IPS-18a (cell line): Measurements from ENCODE around the gene GMPR.
A peak's percentile ranks its signal among the peaks of the same experiment; 100 is the strongest.

Experiments
- H3K27ac ChIP-seq: one replicate; pipeline ENCODE4 v1.5.1; 2013; ENCODE audit warnings: low read length
- H3K27me3 ChIP-seq: one replicate; pipeline ENCODE4 v1.6.1; 2013; ENCODE audit warnings: mild to moderate bottlenecking, low read length; ENCODE audit not compliant: control insufficient read depth, insufficient read depth
- H3K36me3 ChIP-seq: one replicate; pipeline ENCODE4 v1.6.1; 2013; ENCODE audit warnings: low read depth, low read length; ENCODE audit not compliant: control insufficient read depth
- H3K4me1 ChIP-seq: one replicate; pipeline ENCODE4 v1.6.1; 2013; ENCODE audit warnings: low read depth, low read length; ENCODE audit not compliant: control insufficient read depth
- H3K4me3 ChIP-seq: one replicate; pipeline ENCODE4 v1.5.1; 2013; ENCODE audit warnings: low read length
- H3K9ac ChIP-seq: one replicate; pipeline ENCODE4 v1.6.1; 2013; ENCODE audit warnings: mild to moderate bottlenecking, low read length, moderate library complexity
- H3K9me3 ChIP-seq: one replicate; pipeline ENCODE4 v1.6.1; 2013; ENCODE audit warnings: low read depth, low read length; ENCODE audit not compliant: control insufficient read depth

Gene GMPR

GRCh38 chr6:16295471-16295870 is 57.1 kb downstream of the GMPR start:
- Histone ChIP-seq H3K4me1 (no peaks in the 10 kb centered on the region), H3K36me3 (no peaks in the 10 kb centered on the region), H3K9me3 (no peaks in the 10 kb centered on the region), H3K27me3 (no peaks in the 10 kb centered on the region), H3K4me3 (no peak overlapping the region), H3K27ac (no peak overlapping the region), H3K9ac (no peak overlapping the region)

DNA sequence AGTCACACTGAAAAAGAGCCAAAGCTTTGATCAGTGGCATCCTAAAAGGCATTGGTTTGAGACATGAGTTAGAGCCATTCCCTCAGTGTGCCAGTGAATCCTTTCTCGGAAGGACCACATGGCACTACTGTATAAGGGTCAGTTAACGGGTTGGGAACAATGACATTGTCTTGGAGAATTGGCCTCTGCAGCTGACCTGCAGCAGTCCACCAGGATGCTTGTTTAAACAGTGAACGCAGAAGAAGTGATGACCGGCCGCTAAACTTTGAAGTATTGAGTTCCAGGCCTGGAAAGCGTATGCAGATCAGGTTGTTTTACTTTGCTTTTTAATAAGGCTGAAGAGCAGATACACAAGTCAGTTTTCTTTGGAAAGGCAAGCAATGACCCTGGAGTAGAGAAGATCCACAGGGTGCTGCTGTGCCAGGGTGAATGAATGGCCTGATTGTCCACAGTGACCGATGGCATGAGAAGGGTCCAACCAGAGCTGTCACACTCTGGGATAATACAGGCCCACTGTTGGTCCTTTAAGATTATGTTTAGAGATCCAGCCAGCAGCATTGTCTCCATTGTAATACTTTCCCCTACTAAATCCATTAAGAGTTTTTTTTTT is 57.8 kb downstream of the GMPR start:
- H3K4me1 ChIP-seq: no peaks in the 10 kb centered on the region
- no peak overlapping the region for H3K9ac ChIP-seq
- H3K4me3 ChIP-seq: no peak overlapping the region
- no peaks in the 10 kb centered on the region for H3K27me3 ChIP-seq
- no peaks in the 10 kb centered on the region for H3K9me3 ChIP-seq
- no peak overlapping the region for H3K27ac ChIP-seq
- no peaks in the 10 kb centered on the region for H3K36me3 ChIP-seq

DNA sequence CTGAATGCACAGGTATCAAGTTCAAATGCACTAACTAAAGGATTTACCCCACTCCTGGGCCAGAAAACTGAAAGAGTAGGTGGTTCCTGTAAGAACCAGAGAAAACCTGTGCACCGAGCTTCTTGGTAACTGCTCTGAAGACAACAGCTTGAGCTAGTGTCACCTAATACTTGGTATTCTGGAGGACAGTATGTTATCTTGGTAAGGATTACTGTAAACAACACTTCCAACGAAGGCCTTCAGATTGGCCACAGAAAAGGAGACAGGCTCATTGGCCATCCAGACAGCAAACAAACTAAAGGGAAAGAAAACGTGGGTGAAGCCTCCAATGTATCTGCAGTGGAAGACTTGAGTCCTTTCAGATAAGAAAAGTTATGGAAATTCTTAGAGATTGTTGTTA is 61.5 kb downstream of the GMPR start:
- H3K4me1 ChIP-seq: peaks cover 21% of the 10 kb centered on the region
- no peak overlapping the region for H3K4me3 ChIP-seq
- no peaks in the 10 kb centered on the region for H3K36me3 ChIP-seq
- H3K27me3 ChIP-seq: peaks cover 29% of the 10 kb centered on the region
- no peaks in the 10 kb centered on the region for H3K9me3 ChIP-seq
- H3K9ac ChIP-seq: no peak overlapping the region
- no peak overlapping the region for H3K27ac ChIP-seq

DNA sequence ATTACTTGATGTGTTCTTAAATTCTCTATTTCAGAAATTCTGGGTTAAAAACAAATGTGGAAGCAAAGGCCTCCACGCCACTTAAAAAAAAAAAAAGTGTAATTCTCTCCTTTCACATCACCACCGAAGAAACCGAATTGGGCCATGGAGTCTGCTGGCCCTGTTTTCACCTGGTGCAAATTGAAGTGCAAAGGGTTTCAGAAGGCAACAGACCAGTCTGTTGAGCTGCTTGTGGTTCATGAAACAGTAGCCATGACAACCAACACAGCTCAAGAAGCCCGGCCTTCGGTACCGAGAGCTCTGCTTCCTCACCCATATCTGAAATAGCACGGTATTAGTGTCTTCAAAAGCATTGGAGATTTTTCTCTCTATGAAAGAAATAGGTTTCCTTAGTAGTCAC is 63.1 kb downstream of the GMPR start:
- Histone ChIP-seq H3K4me3 (no peak overlapping the region), H3K27ac (no peak overlapping the region), H3K4me1 (peaks cover 27% of the 10 kb centered on the region), H3K9ac (no peak overlapping the region), H3K36me3 (no peaks in the 10 kb centered on the region), H3K27me3 (peaks cover 45% of the 10 kb centered on the region), H3K9me3 (no peaks in the 10 kb centered on the region)

- Histone ChIP-seq H3K4me1 (peaks cover 32% of the 10 kb centered on the region), H3K9ac (no peak overlapping the region), H3K4me3 (peak overlapping the region; percentile 41), H3K27ac (no peak overlapping the region), H3K27me3 (peaks cover 52% of the 10 kb centered on the region), H3K36me3 (no peaks in the 10 kb centered on the region), H3K9me3 (no peaks in the 10 kb centered on the region)
Observed at GRCh38 chr6:16302721-16303552, 64.5 kb downstream of the GMPR start.

- Histone ChIP-seq H3K9ac (no peak overlapping the region), H3K4me3 (peak overlapping the region; percentile 20), H3K27ac (no peak overlapping the region), H3K27me3 (peaks cover 52% of the 10 kb centered on the region), H3K36me3 (no peaks in the 10 kb centered on the region), H3K4me1 (peaks cover 32% of the 10 kb centered on the region), H3K9me3 (no peaks in the 10 kb centered on the region)
Observed at GRCh38 chr6:16305246-16305725, 66.9 kb downstream of the GMPR start.

DNA sequence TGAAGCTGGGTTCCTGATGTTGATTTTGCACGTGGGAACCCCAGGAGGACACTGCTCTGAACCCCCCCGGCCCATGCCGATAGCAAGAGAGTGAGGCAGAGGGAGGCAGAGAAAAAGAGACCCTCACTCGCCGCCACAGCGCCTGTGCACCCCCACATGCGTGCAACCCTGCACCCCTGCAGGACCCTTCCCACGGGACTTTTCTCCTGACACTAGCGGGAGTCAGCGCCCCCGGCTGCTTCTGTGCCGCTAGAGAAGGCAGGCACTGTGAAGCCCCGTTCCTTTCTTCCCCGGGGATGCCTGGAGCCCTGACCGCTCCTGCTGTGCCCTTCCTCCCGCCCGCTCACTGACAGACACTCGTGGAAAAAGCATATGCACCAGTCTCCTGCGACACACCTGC is 67.4 kb downstream of the GMPR start:
- Histone ChIP-seq H3K27ac (no peak overlapping the region), H3K9me3 (no peaks in the 10 kb centered on the region), H3K4me1 (peaks cover 32% of the 10 kb centered on the region), H3K4me3 (peak overlapping the region; percentile 20), H3K36me3 (no peaks in the 10 kb centered on the region), H3K27me3 (peaks cover 52% of the 10 kb centered on the region), H3K9ac (no peak overlapping the region)

DNA sequence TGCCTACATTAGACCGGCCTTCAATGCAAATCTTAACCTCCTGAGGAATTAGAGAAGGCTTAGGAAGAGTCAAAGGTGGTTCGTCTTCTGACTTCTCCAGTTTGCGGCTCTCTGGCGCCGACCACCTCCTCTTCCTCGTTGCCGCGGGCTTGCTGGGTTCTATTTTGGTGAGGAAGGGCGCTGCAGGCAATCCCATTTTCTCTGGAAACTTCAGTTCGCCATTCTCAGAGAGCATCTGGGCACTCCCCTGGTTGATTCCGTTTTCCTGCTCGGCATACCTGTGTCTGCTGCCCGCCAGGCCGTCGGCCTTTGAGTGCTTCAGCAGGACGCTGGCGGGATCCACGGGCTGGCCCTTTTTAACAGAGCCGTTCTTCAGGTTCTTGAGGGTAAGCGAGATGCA is 67.9 kb downstream of the GMPR start:
- Histone ChIP-seq H3K27ac (no peak overlapping the region), H3K9ac (no peak overlapping the region), H3K4me3 (peak overlapping the region; percentile 20), H3K9me3 (no peaks in the 10 kb centered on the region), H3K36me3 (no peaks in the 10 kb centered on the region), H3K27me3 (peaks cover 52% of the 10 kb centered on the region), H3K4me1 (peaks cover 32% of the 10 kb centered on the region)

GRCh38 chr6:16311763-16312162 is 73.4 kb downstream of the GMPR start:
- no peak overlapping the region for H3K27ac ChIP-seq
- H3K36me3 ChIP-seq: no peaks in the 10 kb centered on the region
- peaks cover 2% of the 10 kb centered on the region for H3K4me1 ChIP-seq

DNA sequence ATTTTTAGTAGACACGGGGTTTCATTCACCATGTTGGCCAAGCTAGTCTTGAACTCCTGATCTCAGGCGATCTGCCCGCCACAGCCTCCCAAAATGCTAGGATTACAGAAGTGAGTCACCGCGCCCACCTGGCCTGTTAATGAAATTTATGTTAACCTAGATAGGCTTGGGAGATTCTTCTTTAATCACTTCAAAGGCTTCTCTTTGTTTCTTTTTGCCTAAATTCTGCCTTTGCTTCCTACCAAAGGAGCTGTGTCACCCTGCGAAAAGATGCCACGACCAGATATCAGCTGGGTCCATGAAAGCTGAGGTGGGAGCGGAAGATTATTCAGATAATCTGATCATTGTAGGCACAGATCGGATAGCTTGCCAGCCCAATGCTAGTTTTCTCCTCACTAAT is 75.3 kb downstream of the GMPR start:
- no peak overlapping the region for H3K27ac ChIP-seq
- H3K9me3 ChIP-seq: no peaks in the 10 kb centered on the region
- H3K27me3 ChIP-seq: no peaks in the 10 kb centered on the region
- H3K9ac ChIP-seq: no peak overlapping the region
- no peak overlapping the region for H3K4me3 ChIP-seq
- H3K4me1 ChIP-seq: peaks cover 3% of the 10 kb centered on the region
- no peaks in the 10 kb centered on the region for H3K36me3 ChIP-seq

More at GRCh38 chr6:16311763-16312162, 73.4 kb downstream of the GMPR start:
- H3K9ac ChIP-seq: no peak overlapping the region
- H3K9me3 ChIP-seq: no peaks in the 10 kb centered on the region
- H3K4me3 ChIP-seq: no peak overlapping the region
- H3K27me3 ChIP-seq: peaks cover 4% of the 10 kb centered on the region

- H3K27me3 ChIP-seq: no peaks in the 10 kb centered on the region
- no peak overlapping the region for H3K27ac ChIP-seq
- no peaks in the 10 kb centered on the region for H3K36me3 ChIP-seq
- no peak overlapping the region for H3K4me3 ChIP-seq
- H3K9ac ChIP-seq: no peak overlapping the region
- H3K9me3 ChIP-seq: no peaks in the 10 kb centered on the region
- H3K4me1 ChIP-seq: peaks cover 3% of the 10 kb centered on the region
Observed at GRCh38 chr6:16314296-16314695, 75.9 kb downstream of the GMPR start.
